Ovary (tissue), 3 donors: ENCODE results near the gene FAAP20.

ENCODE experiments used
- CTCF ChIP-seq, 3 donors: fragments of 450-650 bp in 2 of 3; fragments of 200-600 bp in 1 of 3; IDR thresholded peaks; one replicate each; pipeline versions ENCODE4 v1.5.1 to v1.8.0; 2016 to 2022; ENCODE audit warnings: antibody characterized with exemption in 3 of 3, mild to moderate bottlenecking in 1 of 3
- EP300 ChIP-seq: sonication (generic); formaldehyde crosslinking; IDR thresholded peaks from one replicate; pipeline ENCODE4 v1.6.1; 2017; ENCODE audit warnings: antibody characterized with exemption
- donor health status: DM: no; HTN: no; CAD: no.

GRCh38 chr1:2227346-2228156, 33.0 kb upstream of the FAAP20 start:
- TF ChIP-seq CTCF (IDR thresholded peaks at IDR 0.05) (peak in 2 of 3 donors; percentile 53 to 68), EP300 (no peak)
